MM.1S (cell line): ENCODE results near the gene LRRC14B.

Source experiments
- DNase-seq: peaks from one replicate; pipeline ENCODE4 v3.0.0-alpha.2; 2015
- H2AFZ ChIP-seq: fragments of 300-600 bp; sonication (generic); 2 replicates; pipeline ENCODE4 v1.6.0; 2016; ENCODE audit warnings: antibody characterized with exemption, low read length
- H3F3A ChIP-seq: fragments of 300-600 bp; sonication (generic); 2 replicates; pipeline ENCODE4 v1.6.1; 2016; ENCODE audit warnings: mild to moderate bottlenecking, antibody characterized with exemption, low read length, moderate library complexity, mixed read lengths; ENCODE audit not compliant: insufficient read depth
- H3K27ac ChIP-seq: fragments of 300-600 bp; sonication (generic); 2 replicates; pipeline ENCODE4 v1.5.1; 2016; ENCODE audit warnings: mild to moderate bottlenecking, low read length
- H3K27me3 ChIP-seq: fragments of 300-600 bp; sonication (generic); replicated peaks from 2 replicates; pipeline ENCODE4 v1.6.0; 2016; ENCODE audit warnings: low read length; ENCODE audit not compliant: insufficient read depth
- H3K36me3 ChIP-seq: fragments of 300-600 bp; sonication (generic); replicated peaks from 2 replicates; pipeline ENCODE4 v1.6.1; 2016; ENCODE audit warnings: mild to moderate bottlenecking, low read length, mixed read lengths; ENCODE audit not compliant: insufficient read depth
- H3K4me1 ChIP-seq: fragments of 300-600 bp; sonication (generic); 2 replicates; pipeline ENCODE4 v1.6.1; 2016; ENCODE audit warnings: low read length, mixed read lengths
- H3K4me2 ChIP-seq: fragments of 300-600 bp; sonication (generic); 2 replicates; pipeline ENCODE4 v1.6.0; 2016; ENCODE audit warnings: low read depth, low read length
- H3K4me3 ChIP-seq: fragments of 300-600 bp; sonication (generic); 2 replicates; pipeline ENCODE4 v1.5.1; 2016; ENCODE audit warnings: low read length, mixed read lengths
- H3K79me2 ChIP-seq: fragments of 300-600 bp; sonication (generic); 2 replicates; pipeline ENCODE4 v1.6.1; 2016; ENCODE audit warnings: mixed run types, low read length, mixed read lengths
- H3K9ac ChIP-seq: fragments of 300-600 bp; sonication (generic); 2 replicates; pipeline ENCODE4 v1.6.1; 2016; ENCODE audit warnings: low read length, mixed read lengths
- H3K9me2 ChIP-seq: fragments of 300-600 bp; sonication (generic); replicated peaks from 2 replicates; pipeline ENCODE4 v1.6.1; 2016; ENCODE audit warnings: mild to moderate bottlenecking, low read length, mixed read lengths; ENCODE audit not compliant: insufficient read depth
- H3K9me3 ChIP-seq: fragments of 300-600 bp; sonication (generic); replicated peaks from 2 replicates; pipeline ENCODE4 v1.6.1; 2016; ENCODE audit warnings: mild to moderate bottlenecking, low read length, mixed read lengths; ENCODE audit not compliant: insufficient read depth
- H4K20me1 ChIP-seq: fragments of 300-600 bp; sonication (generic); 2 replicates; pipeline ENCODE4 v1.6.1; 2016; ENCODE audit warnings: mild to moderate bottlenecking, low read length, moderate library complexity, mixed read lengths; ENCODE audit not compliant: insufficient read depth
- CTCF ChIP-seq: fragments of 300-600 bp; sonication (generic); IDR thresholded peaks from 2 replicates; pipeline ENCODE4 v1.5.1; 2016; ENCODE audit warnings: antibody characterized with exemption, low read length, mixed read lengths
- EZH2 ChIP-seq: fragments of 300-600 bp; sonication (generic); optimal IDR thresholded peaks from 2 replicates; pipeline ENCODE3; 2017; ENCODE audit warnings: low read depth, mild to moderate bottlenecking, antibody characterized with exemption, low read length, mixed read lengths
- EZH2phosphoT487 ChIP-seq: fragments of 300-600 bp; sonication (generic); IDR thresholded peaks from 2 replicates; pipeline ENCODE4 v1.6.1; 2018; ENCODE audit warnings: antibody characterized with exemption, low read length

The LRRC14B gene

GRCh38 chr5:189976-190365 lies 1.3 kb upstream of the LRRC14B start:
- Histone ChIP-seq H3K79me2 (peaks cover 44% of the 10 kb centered on the region), H2AFZ (peak overlapping the region; percentile 56; the same call in 1 of the 2 replicates), H4K20me1 (no peaks in the 10 kb centered on the region), H3K4me1 (peaks cover 43% of the 10 kb centered on the region), H3K27ac (peak overlapping the region; percentile 98), H3K27me3 (no peaks in the 10 kb centered on the region), H3K9me3 (no peaks in the 10 kb centered on the region), H3K36me3 (no peaks in the 10 kb centered on the region; the same call in 1 of the 2 replicates), H3F3A (peaks cover 19% of the 10 kb centered on the region), H3K9me2 (no peaks in the 10 kb centered on the region), H3K4me2 (peak overlapping the region; percentile 100), H3K4me3 (peak overlapping the region; percentile 66), H3K9ac (peak overlapping the region; percentile 91)
- TF ChIP-seq EZH2phosphoT487 (no peak), EZH2 (no peak), CTCF (no peak)
- no peak for DNase-seq

GRCh38 chr5:190366-191035 lies 794 bp upstream of the LRRC14B start:
- Histone ChIP-seq H3K27ac (peak overlapping the region; percentile 98), H3K9me2 (no peaks in the 10 kb centered on the region), H3K4me2 (peak overlapping the region; percentile 100), H3K4me1 (peaks cover 43% of the 10 kb centered on the region), H2AFZ (peak overlapping the region; percentile 56; the same call in 1 of the 2 replicates), H3K9ac (peak overlapping the region; percentile 91), H3K79me2 (peaks cover 44% of the 10 kb centered on the region), H3K36me3 (no peaks in the 10 kb centered on the region; the same call in 1 of the 2 replicates), H3K4me3 (peak overlapping the region; percentile 66), H4K20me1 (no peaks in the 10 kb centered on the region), H3K9me3 (no peaks in the 10 kb centered on the region), H3K27me3 (no peaks in the 10 kb centered on the region), H3F3A (peaks cover 19% of the 10 kb centered on the region)
- DNase-seq: peak; percentile 63
- TF ChIP-seq CTCF: no peak
- TF ChIP-seq EZH2phosphoT487: no peak
- no peak for TF ChIP-seq EZH2

GRCh38 chr5:191949-192690 lies 825 bp downstream of the LRRC14B start:
- Histone ChIP-seq H3K4me1 (peaks cover 43% of the 10 kb centered on the region), H3K27ac (peak overlapping the region; percentile 98; the same call in 1 of the 2 replicates)
- peak; percentile 5 for DNase-seq

More at GRCh38 chr5:191949-192690, 825 bp downstream of the LRRC14B start:
- no peak overlapping the region; the same call in 1 of the 2 replicates for H2AFZ ChIP-seq
- no peaks in the 10 kb centered on the region for H3K9me2 ChIP-seq
- peaks cover 19% of the 10 kb centered on the region for H3F3A ChIP-seq
- H3K79me2 ChIP-seq: peaks cover 44% of the 10 kb centered on the region
- H3K9me3 ChIP-seq: no peaks in the 10 kb centered on the region
- no peak for TF ChIP-seq CTCF
- no peak for TF ChIP-seq EZH2
- TF ChIP-seq EZH2phosphoT487: no peak
- peak overlapping the region; percentile 91; the same call in 1 of the 2 replicates for H3K9ac ChIP-seq
- H3K27me3 ChIP-seq: no peaks in the 10 kb centered on the region
- no peaks in the 10 kb centered on the region; the same call in 1 of the 2 replicates for H3K36me3 ChIP-seq
- H3K4me2 ChIP-seq: peak overlapping the region; percentile 100
- no peaks in the 10 kb centered on the region for H4K20me1 ChIP-seq
- peak overlapping the region; percentile 66 for H3K4me3 ChIP-seq
